Fibroblast of skin of back (primary cell): Measurements from ENCODE around the gene TTR.

Source experiments
- DNase-seq: peaks from one replicate; pipeline ENCODE4 v3.0.0-alpha.2; 2013

Gene TTR

GRCh38 chr18:31581498-31582197 is 10.0 kb upstream of the TTR start:
- DNase-seq, result no peak

DNA sequence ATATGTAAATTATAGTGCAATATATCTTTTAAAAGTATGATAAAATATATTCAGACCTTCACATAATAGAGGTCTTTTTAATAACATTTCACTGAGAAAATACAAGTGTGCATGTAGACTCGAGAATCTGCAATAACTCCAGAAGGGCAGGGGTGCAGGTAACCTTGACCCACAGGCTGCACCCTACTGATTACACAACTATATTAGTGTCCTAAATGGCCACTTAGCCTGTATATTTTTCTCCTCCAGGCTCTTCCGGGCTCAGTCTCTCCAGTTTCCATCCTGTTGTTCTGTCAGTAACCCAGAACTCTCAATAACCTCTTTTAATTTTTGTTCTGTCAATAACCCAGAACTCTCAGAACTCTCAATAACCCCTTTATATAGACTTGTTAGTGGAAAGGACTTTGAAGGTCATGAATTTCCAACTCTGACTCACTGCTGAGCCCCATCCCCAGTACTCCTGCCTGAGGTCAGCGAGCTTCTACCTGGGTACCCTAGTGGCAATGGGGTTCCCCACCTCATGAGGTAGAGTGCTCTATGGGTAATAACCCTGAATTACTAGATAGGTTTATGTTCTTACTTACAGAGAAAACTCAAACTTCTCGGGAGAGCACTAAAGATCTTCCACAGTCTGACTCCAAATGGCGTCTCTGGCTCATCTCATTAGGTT is 8.4 kb upstream of the TTR start:
- DNase-seq, result no peak

DNA sequence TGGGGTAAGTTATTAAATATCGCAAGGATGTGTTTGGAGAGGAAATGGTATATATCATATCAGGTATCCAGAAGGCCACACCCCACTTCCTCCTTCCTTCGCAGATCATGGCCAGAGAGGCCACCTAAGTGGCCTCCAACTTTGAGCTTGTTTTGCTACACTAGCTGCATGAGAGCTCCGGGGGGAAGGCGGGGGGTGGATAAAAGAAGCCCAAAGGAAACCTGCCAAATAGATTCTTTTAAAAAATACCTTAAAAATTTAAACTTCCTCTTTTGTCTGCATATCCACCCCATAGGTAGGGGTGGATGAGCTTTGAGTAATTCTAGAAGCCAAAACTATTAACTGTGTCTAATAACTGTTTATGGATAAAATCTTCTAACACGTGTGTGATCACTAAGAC is 5.7 kb upstream of the TTR start:
- DNase-seq, result no peak

GRCh38 chr18:31586616-31587015 is 5.1 kb upstream of the TTR start:
- DNase-seq, result no peak

DNA sequence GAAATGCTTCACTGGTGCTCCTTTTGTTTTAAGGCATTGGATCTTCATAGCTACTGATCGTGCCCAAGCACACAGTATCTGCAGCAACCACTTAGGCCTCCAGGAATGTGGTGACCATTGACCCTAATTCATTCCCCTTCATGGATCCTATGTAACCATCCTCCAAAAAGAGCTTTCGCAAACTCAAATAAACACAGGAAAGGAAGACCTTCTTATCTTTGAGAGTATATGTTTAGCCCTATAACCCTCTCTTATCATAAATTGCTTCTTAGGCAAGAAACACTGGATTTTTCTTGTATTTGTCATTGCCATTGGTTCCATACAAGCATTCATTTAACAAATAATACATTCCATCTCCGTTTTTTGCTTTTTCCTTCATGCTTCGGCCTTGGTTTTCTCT is 4.1 kb upstream of the TTR start:
- DNase-seq, result no peak

GRCh38 chr18:31590570-31590969 is 1.1 kb upstream of the TTR start:
- DNase-seq, result no peak

GRCh38 chr18:31591113-31591512 is 564 bp upstream of the TTR start:
- no peak for DNase-seq

DNA sequence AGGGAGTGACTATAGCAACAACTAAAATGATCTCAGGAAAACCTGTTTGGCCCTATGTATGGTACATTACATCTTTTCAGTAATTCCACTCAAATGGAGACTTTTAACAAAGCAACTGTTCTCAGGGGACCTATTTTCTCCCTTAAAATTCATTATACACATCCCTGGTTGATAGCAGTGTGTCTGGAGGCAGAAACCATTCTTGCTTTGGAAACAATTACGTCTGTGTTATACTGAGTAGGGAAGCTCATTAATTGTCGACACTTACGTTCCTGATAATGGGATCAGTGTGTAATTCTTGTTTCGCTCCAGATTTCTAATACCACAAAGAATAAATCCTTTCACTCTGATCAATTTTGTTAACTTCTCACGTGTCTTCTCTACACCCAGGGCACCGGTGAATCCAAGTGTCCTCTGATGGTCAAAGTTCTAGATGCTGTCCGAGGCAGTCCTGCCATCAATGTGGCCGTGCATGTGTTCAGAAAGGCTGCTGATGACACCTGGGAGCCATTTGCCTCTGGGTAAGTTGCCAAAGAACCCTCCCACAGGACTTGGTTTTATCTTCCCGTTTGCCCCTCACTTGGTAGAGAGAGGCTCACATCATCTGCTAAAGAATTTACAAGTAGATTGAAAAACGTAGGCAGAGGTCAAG is 955 bp downstream of the TTR start:
- DNase-seq, result no peak

GRCh38 chr18:31595121-31595771 is 3.6 kb downstream of the TTR start:
- no peak for DNase-seq

GRCh38 chr18:31596081-31596872 is 4.6 kb downstream of the TTR start:
- no peak for DNase-seq

- no peak for DNase-seq
Observed at GRCh38 chr18:31598021-31598805, 6.5 kb downstream of the TTR start.

GRCh38 chr18:31603315-31603714 is 11.6 kb downstream of the TTR start:
- DNase-seq, result no peak

GRCh38 chr18:31606265-31606664 is 14.6 kb downstream of the TTR start:
- DNase-seq, result no peak

GRCh38 chr18:31607384-31607783 is 15.7 kb downstream of the TTR start:
- no peak for DNase-seq

- no peak for DNase-seq
Observed at GRCh38 chr18:31609886-31610285, 18.2 kb downstream of the TTR start.

- DNase-seq, result no peak
Observed at GRCh38 chr18:31610286-31611205, 18.9 kb downstream of the TTR start.

DNA sequence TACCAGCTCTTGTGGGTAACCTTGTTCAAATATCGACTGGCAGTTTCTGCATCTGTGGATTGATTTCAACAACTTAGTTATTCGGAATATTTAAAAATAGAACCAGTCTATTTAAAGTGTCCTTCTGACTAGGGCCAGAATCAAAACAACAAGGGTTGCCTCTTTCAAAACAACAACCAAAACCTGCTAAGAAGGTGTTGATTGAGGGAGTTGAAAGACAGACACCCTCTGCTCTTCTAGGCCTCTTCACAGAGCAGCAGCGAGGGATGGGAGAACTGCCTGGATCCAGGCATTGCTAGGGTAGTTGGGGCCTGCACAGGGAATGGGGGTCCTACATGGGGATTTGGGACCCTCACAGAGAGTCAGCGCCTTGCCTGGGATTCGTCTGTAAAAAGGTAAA is 19.8 kb downstream of the TTR start:
- DNase-seq, result no peak

GRCh38 chr18:31612124-31612523 is 20.4 kb downstream of the TTR start:
- DNase-seq, result no peak

GRCh38 chr18:31614044-31614443 is 22.4 kb downstream of the TTR start:
- DNase-seq, result no peak

DNA sequence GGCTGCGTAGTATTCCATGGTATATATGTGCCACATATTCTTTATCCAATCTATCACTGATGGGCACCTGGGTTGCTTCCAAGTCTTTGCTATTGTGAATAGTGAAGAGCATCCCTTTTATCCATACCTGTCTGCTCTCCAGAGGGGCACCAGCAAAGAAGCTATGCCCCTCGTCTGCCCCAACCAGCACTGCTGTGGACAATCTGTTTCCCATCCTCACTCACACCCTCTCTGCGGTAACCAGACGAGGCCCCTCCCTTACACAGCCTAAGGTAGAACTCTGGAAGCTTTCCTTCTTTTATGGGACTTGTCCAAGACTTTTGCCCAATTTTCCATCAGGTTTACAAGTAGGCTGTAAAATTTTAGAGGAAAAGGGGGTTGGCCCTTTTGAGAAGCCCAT is 24.9 kb downstream of the TTR start:
- DNase-seq, result no peak
